AG04449 (cell line): ENCODE measurements around the gene SLC12A4.
"Not testable (repeated sequence)": the region's sequence is repeated elsewhere in the genome, so short reads cannot be mapped to it uniquely, and the experiment has no call there.

ENCODE experiments used
- CTCF ChIA-PET: fragments of 350-600 bp; formaldehyde crosslinking; extraction: SDS; loops from one replicate; lab custom pipeline; 2021; ENCODE audit warnings: antibody characterized with exemption; lab: Yijun Ruan, JAX
- POLR2A ChIA-PET: fragments of 400-600, 350-600 bp; formaldehyde crosslinking; extraction: SDS; loops from one replicate; lab custom pipeline; 2020; ENCODE audit warnings: antibody characterized with exemption, inconsistent platforms; lab: Yijun Ruan, JAX
- DNase-seq: peaks from one replicate; pipeline ENCODE4 v3.0.0-alpha.2; 2010; ENCODE audit warnings: low read depth, low spot score
- H3K4me3 ChIP-seq: 2 replicates; pipeline ENCODE4 v1.5.1; 2011; ENCODE audit warnings: low read depth, mild to moderate bottlenecking, control low read depth, low read length
- CTCF ChIP-seq: IDR thresholded peaks from one replicate; pipeline ENCODE4 v1.5.1; 2011; ENCODE audit warnings: mild to moderate bottlenecking, moderate library complexity, low read length, control low read depth, inconsistent platforms; ENCODE audit not compliant: insufficient read depth; ENCODE audit errors: missing control alignments

The SLC12A4 gene

GRCh38 chr16:67995423-67995822, 27.0 kb upstream of the SLC12A4 start:
- no peak for TF ChIP-seq CTCF
- CTCF ChIA-PET, result interaction anchor here (0.7 to 6.3 kb wide), 5 partner anchors 12 to 233 kb away, joined by 3 to 63 read pairs (median 17); partner anchors contain the start of genes DDX28, DPEP3 and DUS2
- POLR2A ChIA-PET, result no interaction called here
- DNase-seq, result no peak
- H3K4me3 ChIP-seq, result no peak overlapping the region

- not testable (repeated sequence) for H3K4me3 ChIP-seq, DNase-seq
- POLR2A ChIA-PET, result interaction anchor here (0.6 kb wide), 1 partner anchor 160 kb away, joined by 3 read pairs; no protein-coding TSS in a partner anchor
- CTCF ChIA-PET, result interaction anchor here (0.5 to 6.3 kb wide), 16 partner anchors 10 to 333 kb away, joined by 3 to 63 read pairs (median 4); partner anchors contain the start of genes DPEP2NB and DPEP3
Measured at GRCh38 chr16:67994040-67994408, 25.6 kb upstream of the SLC12A4 start.

- no peak for DNase-seq
- ChIA-PET POLR2A (interaction anchor here (0.6 kb wide), 1 partner anchor 160 kb away, joined by 3 read pairs; no protein-coding TSS in a partner anchor), CTCF (interaction anchor here (0.5 to 6.3 kb wide), 18 partner anchors 8 to 333 kb away, joined by 3 to 63 read pairs (median 4); partner anchors contain the start of genes DPEP2NB and DPEP3)
- peak overlapping the region; percentile 12; the same call in 1 of the 2 replicates for H3K4me3 ChIP-seq
- TF ChIP-seq CTCF, result peak; percentile 97
Measured at GRCh38 chr16:67993207-67994039, 25.0 kb upstream of the SLC12A4 start.

GRCh38 chr16:67992661-67993206, 24.3 kb upstream of the SLC12A4 start:
- CTCF ChIA-PET, result interaction anchor here (0.6 to 6.3 kb wide), 21 partner anchors 8 to 320 kb away, joined by 3 to 63 read pairs (median 3); partner anchors contain the start of genes DPEP2NB and DPEP3
- POLR2A ChIA-PET, result no interaction called here
- no peak for DNase-seq
- H3K4me3 ChIP-seq, result no peak overlapping the region
- no peak for TF ChIP-seq CTCF

GRCh38 chr16:67990018-67990386, 21.6 kb upstream of the SLC12A4 start:
- no peak for DNase-seq
- TF ChIP-seq CTCF, result no peak
- CTCF ChIA-PET, result interaction anchor here (0.8 to 5.6 kb wide), 5 partner anchors 10 to 239 kb away, joined by 3 to 63 read pairs (median 5); no protein-coding TSS in a partner anchor
- POLR2A ChIA-PET, result interaction anchor here (0.6 kb wide), 1 partner anchor 23 kb away, joined by 4 read pairs; no protein-coding TSS in a partner anchor
- no peak overlapping the region for H3K4me3 ChIP-seq

- ChIA-PET POLR2A (interaction anchor here (0.6 kb wide), 1 partner anchor 23 kb away, joined by 4 read pairs; no protein-coding TSS in a partner anchor), CTCF (interaction anchor here (0.8 to 5.6 kb wide), 5 partner anchors 11 to 239 kb away, joined by 3 to 63 read pairs (median 5); no protein-coding TSS in a partner anchor)
- DNase-seq, result no peak
- no peak for TF ChIP-seq CTCF
- H3K4me3 ChIP-seq, result no peak overlapping the region
Measured at GRCh38 chr16:67989322-67990017, 21.0 kb upstream of the SLC12A4 start.
